Effector memory CD4-positive, alpha-beta T cell (primary cell): ENCODE data around the gene RPE.

Experiments used
- DNase-seq, 3 donors: peaks; one replicate each; pipeline ENCODE4 v3.0.0-alpha.2; 2020
- H3K27ac ChIP-seq: 2 replicates; pipeline ENCODE4 v1.7.0; 2013; ENCODE audit warnings: mild to moderate bottlenecking, low read length, moderate library complexity; ENCODE audit not compliant: insufficient read depth, poor library complexity, severe bottlenecking
- H3K27me3 ChIP-seq: replicated peaks from 2 replicates; pipeline ENCODE4 v1.7.0; 2013; ENCODE audit warnings: mild to moderate bottlenecking, low read length; ENCODE audit not compliant: insufficient read depth, control insufficient read depth, poor library complexity, severe bottlenecking
- H3K36me3 ChIP-seq: 2 replicates; pipeline ENCODE4 v1.7.0; 2013; ENCODE audit warnings: mild to moderate bottlenecking, low read length, moderate library complexity; ENCODE audit not compliant: control insufficient read depth, insufficient read depth
- H3K4me1 ChIP-seq: 2 replicates; pipeline ENCODE4 v1.7.0; 2013; ENCODE audit warnings: low read length, mild to moderate bottlenecking; ENCODE audit not compliant: control insufficient read depth, insufficient read depth, poor library complexity, severe bottlenecking
- H3K4me3 ChIP-seq: 2 replicates; pipeline ENCODE4 v1.7.0; 2013; ENCODE audit warnings: low read length, low read depth, mild to moderate bottlenecking; ENCODE audit not compliant: insufficient read depth, poor library complexity, severe bottlenecking
- H3K9me3 ChIP-seq: 2 replicates; pipeline ENCODE4 v1.7.0; 2013; ENCODE audit warnings: mild to moderate bottlenecking, low read length, moderate library complexity; ENCODE audit not compliant: control insufficient read depth

Gene RPE

GRCh38 chr2:209973328-209973727 lies 29.1 kb upstream of the RPE start:
- no peaks in the 10 kb centered on the region for H3K4me1 ChIP-seq
- H3K36me3 ChIP-seq: no peaks in the 10 kb centered on the region
- H3K27me3 ChIP-seq: no peaks in the 10 kb centered on the region
- H3K9me3 ChIP-seq: no peaks in the 10 kb centered on the region
- H3K4me3 ChIP-seq: no peak overlapping the region
- no peak for DNase-seq
- no peak overlapping the region for H3K27ac ChIP-seq

DNA sequence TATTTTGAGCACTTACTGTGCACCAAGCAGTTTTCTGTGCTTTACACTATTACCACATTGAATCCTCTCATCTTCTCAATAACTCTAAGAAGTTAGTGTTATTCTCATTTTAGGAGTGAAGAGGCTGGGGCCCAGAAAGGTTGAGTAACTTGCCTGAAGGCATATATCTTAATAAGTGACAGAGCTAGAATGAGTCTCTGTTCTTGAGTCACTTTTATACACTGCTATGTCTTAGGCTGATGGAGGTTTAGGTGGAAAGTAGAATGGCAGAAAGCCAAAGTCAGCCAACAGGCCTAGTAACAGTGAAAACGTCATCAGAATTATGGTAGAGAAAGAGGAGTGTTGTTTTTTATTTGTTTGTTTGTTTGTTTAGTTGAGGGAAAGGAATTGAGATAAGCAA lies 27.9 kb upstream of the RPE start:
- Histone ChIP-seq H3K36me3 (no peaks in the 10 kb centered on the region), H3K27me3 (no peaks in the 10 kb centered on the region), H3K27ac (no peak overlapping the region), H3K9me3 (no peaks in the 10 kb centered on the region), H3K4me1 (no peaks in the 10 kb centered on the region), H3K4me3 (no peak overlapping the region)
- DNase-seq: no peak

GRCh38 chr2:209976698-209977385 lies 25.6 kb upstream of the RPE start:
- no peak for DNase-seq
- Histone ChIP-seq H3K27ac (no peak overlapping the region), H3K9me3 (no peaks in the 10 kb centered on the region), H3K4me1 (no peaks in the 10 kb centered on the region), H3K36me3 (no peaks in the 10 kb centered on the region), H3K27me3 (no peaks in the 10 kb centered on the region), H3K4me3 (no peak overlapping the region)

DNA sequence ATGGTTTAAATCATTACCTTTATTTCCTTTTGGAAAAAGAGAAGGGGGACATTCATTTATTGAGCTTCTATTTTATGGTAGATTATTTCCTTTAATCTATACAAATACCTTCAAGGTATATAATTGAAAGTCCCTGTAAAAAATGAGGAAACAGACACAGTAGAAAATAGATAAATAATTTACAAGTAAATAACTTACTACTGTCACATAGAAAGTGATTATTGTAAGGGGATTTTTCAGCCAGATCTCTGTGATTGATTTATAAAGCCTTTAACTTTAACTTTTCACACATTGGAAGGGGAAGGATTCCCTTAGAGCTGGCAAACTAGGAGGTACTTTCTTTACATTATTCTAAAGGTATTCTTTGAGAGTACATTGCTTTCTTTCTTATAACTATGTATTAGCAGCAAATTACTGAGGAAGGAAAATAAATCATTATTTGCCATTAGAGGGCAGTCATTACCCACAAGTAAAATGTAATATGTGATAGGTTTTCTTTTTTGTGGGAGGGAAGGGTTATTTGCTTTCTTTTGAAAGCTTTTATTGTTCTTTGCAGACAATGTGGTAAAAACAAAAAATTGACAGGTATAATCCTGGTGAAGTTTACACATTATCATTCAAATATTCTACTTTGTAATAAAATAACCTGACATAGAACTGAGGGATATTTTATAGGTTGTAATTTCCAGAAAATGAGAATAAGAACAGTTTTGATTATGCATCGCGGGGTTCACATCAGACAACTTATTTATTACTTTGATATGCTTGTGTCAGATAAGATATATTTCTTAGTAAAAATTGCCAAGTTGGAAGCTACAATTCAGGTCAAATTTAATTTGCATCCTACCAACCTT lies 24.8 kb upstream of the RPE start:
- DNase-seq: no peak
- H3K27ac ChIP-seq: no peak overlapping the region
- no peaks in the 10 kb centered on the region for H3K4me1 ChIP-seq
- no peak overlapping the region for H3K4me3 ChIP-seq
- no peaks in the 10 kb centered on the region for H3K9me3 ChIP-seq
- no peaks in the 10 kb centered on the region for H3K36me3 ChIP-seq
- no peaks in the 10 kb centered on the region for H3K27me3 ChIP-seq

DNA sequence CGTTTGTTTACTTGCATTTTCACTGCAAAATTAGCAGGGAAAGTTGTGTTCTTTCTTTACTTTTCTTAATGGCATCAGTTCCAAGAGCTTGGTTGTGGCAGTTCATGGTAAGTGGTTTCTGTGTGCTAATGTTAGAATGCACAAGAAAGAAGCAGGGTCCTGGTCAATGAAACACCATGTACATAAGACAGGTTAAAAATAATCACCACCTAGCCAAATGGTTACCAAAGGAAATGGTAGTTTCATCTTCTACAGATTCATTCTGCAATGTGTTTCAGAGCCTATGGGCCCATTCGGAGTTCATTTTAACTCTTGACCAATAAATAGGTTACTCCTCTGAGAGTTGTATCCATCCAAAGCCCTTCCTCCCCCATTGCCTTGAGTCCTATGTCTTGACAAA lies 18.1 kb upstream of the RPE start:
- H3K9me3 ChIP-seq: no peaks in the 10 kb centered on the region
- H3K27me3 ChIP-seq: peaks cover 2% of the 10 kb centered on the region
- H3K4me3 ChIP-seq: no peak overlapping the region
- H3K27ac ChIP-seq: no peak overlapping the region
- no peaks in the 10 kb centered on the region for H3K4me1 ChIP-seq
- DNase-seq: no peak
- H3K36me3 ChIP-seq: no peaks in the 10 kb centered on the region

DNA sequence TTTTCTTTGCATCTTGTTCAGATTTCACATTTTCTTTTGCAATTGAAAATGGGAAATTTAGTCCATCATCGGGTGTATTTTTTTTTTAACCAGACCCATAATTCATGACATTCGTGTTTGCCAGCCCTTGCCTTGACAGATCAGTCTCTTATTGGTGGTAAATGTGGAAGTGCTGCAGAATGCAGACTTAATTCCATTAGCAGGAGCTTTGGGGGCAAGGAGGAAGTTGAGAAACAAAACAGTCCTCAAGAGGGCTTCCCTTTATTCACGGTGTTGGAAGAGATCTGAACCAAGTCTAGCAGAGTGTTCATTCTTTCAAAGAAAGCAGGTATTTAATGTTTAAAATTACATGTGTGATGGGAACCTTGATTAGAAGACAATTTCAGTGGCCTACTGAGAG lies 16.6 kb upstream of the RPE start:
- Histone ChIP-seq H3K9me3 (no peaks in the 10 kb centered on the region), H3K27me3 (peaks cover 2% of the 10 kb centered on the region), H3K4me1 (no peaks in the 10 kb centered on the region), H3K36me3 (no peaks in the 10 kb centered on the region), H3K27ac (no peak overlapping the region), H3K4me3 (no peak overlapping the region)
- no peak for DNase-seq

DNA sequence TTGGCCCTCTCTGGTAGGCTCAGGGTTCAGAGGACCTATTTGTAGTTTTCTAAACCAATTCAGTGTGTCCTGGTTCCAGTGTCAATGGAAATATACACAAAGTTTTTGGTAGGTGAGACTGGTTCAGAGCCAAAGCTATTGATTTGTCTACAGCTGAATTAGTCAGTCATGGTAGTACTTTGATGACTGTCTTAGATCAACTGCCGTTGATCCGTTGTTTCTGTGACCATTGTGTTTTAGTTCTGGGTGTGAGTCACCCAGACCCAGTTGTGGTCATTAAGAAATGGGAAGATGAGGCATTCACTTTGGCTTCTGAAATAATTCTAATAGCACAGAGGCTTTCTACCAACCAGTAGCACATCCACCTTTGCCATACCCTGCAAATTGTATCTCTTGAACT lies 16.0 kb upstream of the RPE start:
- H3K27ac ChIP-seq: no peak overlapping the region
- DNase-seq: no peak
- H3K27me3 ChIP-seq: peaks cover 2% of the 10 kb centered on the region

GRCh38 chr2:209988010-209988409 lies 14.4 kb upstream of the RPE start:
- Histone ChIP-seq H3K27me3 (peaks cover 2% of the 10 kb centered on the region), H3K4me1 (no peaks in the 10 kb centered on the region), H3K9me3 (no peaks in the 10 kb centered on the region), H3K36me3 (no peaks in the 10 kb centered on the region), H3K4me3 (no peak overlapping the region), H3K27ac (no peak overlapping the region)
- DNase-seq: no peak

More for the DNA sequence above, 16.0 kb upstream of the RPE start:
- no peaks in the 10 kb centered on the region for H3K9me3 ChIP-seq
- H3K36me3 ChIP-seq: no peaks in the 10 kb centered on the region
- H3K4me1 ChIP-seq: no peaks in the 10 kb centered on the region
- H3K4me3 ChIP-seq: no peak overlapping the region

- peaks cover 2% of the 10 kb centered on the region for H3K27me3 ChIP-seq
- H3K4me3 ChIP-seq: no peak overlapping the region
- no peaks in the 10 kb centered on the region for H3K36me3 ChIP-seq
- no peak for DNase-seq
- no peak overlapping the region for H3K27ac ChIP-seq
- H3K9me3 ChIP-seq: no peaks in the 10 kb centered on the region
- H3K4me1 ChIP-seq: no peaks in the 10 kb centered on the region
These were observed 11.6 kb upstream of the RPE start for GRCh38 chr2:209990838-209991237.

- H3K36me3 ChIP-seq: no peaks in the 10 kb centered on the region
- no peaks in the 10 kb centered on the region for H3K9me3 ChIP-seq
- DNase-seq: no peak
- H3K27me3 ChIP-seq: no peaks in the 10 kb centered on the region
- no peaks in the 10 kb centered on the region for H3K4me1 ChIP-seq
- H3K27ac ChIP-seq: no peak overlapping the region
- H3K4me3 ChIP-seq: no peak overlapping the region
These were observed 8.5 kb upstream of the RPE start for GRCh38 chr2:209993968-209994367.
